HG03520 (cell line): ENCODE results near the gene PLAAT2.
"Not testable (repeated sequence)": the region's sequence is repeated elsewhere in the genome, so short reads cannot be mapped to it uniquely, and the experiment has no call there.

ENCODE experiments used
- ATAC-seq: cut with Tn5 transposase; IDR thresholded peaks from one replicate; pipeline ENCODE4 v1.9.1; 2021; ENCODE audit warnings: mild to moderate bottlenecking, moderate library complexity; ENCODE audit not compliant: unreplicated experiment

PLAAT2 gene

DNA sequence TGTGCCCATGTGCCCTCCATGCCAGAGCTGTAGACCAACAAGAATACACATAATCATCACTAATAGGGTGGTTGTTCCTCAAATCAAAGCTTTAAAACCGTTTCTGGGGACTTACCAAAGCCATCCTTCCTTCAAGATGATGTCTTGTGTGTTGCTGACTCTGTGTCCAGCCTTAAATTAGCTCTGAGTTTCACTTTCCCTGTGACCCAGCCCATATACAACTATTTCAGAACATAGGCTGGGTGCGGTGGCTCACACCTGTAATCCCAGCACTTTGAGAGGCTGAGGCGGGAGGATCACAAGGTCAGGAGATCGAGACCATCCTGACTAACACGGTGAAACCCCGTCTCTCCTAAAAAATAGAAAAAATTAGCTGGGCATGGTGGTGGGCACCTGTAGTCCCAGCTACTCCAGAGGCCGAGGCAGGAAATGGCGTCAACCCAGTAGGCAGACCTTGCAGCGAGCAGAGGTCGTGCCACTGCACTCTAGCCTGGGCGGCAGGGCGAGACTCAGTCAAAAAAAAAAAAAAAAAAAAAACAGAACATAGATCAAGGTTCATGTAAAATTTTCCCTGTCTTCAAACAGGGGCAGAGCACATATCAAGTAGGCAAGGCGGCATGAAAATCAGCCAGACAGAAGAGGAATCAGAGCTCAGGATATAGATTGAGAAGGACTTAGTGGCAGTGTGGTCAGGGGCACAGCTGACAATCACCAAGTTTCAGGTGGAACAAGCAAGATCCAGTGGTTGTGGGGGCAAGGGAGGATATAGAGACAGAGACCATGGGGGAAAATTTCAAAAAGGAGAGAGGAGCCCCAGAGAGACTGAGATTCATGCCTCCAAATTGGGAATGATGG, at the start of gene PLAAT2:
Gene PLAAT2 (minus strand): TSS at position 179 of the 855 bp plus-strand sequence. CDS start 55 bp downstream, at position 124.
- no peak for ATAC-seq

DNA sequence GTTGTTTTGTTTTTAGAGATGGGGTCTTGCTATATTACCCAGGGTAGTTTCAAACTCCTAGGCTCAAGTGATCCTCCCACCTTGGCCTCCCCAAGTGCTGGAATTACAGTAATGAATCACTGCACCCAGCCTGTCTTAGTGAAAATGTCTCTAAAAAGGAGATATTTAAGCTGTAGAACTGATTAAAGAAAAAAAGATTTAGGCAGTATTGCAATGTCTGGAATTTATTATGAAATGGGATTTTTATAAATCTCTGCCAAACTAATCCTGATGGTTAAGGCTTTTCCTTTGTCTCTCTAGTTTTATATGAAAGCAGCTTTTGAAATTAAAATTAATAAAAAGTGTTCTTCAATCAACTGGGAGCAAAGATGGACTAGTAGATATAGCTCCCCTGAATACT, 49.0 kb upstream of the PLAAT2 start:
- no peak for ATAC-seq

DNA sequence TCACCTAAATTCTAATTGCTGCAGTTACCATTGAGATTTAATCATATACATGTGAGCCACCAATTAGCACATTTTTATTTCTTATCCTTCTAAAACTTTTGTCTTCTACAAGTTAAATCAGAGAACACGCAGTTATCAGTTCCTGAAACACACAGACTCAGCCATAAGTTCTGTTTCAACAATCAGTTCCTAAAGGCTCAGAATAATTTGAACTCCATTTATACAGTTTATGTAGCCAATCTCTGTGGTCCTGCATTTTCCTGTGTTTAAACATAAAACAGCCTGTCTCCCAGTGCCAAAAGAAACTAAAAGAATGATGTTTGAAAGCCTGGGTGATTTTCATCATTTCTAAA, 48.2 kb upstream of the PLAAT2 start:
- no peak for ATAC-seq

DNA sequence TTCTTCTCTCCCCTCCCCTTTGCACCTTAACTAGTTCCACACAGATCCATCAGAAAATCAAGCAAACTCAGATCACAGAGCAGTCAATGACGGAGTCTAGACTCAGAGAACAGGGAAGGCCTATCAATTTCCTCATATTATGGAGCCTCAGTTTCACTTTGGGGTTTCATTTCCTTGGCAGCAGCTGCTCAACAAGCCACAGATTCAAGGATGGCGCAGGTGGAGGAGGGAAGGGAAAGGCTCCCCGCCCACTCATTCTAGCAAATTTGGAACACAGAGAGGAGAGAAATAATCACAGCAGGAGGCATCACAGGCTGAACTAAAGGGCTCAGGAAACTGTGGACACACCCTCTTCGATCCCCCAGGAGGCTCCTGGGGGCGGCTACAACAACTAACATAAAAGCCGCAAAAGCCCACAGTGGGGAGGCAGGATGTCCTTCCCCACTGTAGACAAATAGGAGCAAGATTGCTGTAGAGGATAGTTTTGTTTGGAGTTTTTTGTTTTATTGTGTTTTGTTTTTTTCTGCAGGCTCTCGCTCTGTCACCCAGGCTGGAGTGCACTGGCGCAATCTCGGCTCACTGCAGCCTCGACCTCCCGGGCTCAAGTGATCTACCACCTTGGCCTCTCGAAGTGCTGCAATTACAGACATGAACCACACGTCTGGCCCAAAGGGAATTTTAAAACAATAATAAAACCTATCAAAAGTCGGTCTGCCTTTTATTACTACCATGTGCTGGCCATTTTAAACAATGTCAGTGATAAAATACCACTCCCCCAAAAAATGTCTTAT, 47.6 kb upstream of the PLAAT2 start:
- ATAC-seq: no peak

DNA sequence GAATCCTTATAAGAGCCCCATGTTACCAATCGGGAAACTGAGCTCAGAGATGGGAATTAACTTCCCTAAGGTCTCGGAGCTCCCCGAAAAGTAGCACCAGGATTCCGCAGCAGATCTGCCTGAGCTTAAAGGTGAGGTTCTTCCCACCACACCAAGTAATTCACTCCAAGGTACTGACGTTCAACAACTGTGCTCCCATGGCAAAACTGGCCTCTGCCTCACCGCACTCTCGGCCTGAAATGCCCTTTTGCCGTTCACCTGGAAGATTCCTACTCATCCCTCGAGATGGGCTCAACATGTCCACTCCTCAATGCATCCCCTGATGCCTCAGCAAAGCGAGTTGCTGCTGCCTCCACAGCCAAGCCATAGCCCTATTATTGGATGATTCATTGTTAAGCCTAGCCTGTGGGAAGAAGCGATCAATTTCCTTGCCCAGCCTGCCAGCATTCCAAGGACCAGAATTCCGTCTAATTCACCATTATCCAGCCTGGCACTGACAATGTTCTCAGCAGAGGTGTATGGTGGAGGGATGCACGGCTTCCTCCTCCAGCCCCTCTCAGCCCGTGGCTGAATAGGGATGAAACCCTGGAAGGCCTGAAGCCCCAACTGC, 46.9 kb upstream of the PLAAT2 start:
- no peak for ATAC-seq

DNA sequence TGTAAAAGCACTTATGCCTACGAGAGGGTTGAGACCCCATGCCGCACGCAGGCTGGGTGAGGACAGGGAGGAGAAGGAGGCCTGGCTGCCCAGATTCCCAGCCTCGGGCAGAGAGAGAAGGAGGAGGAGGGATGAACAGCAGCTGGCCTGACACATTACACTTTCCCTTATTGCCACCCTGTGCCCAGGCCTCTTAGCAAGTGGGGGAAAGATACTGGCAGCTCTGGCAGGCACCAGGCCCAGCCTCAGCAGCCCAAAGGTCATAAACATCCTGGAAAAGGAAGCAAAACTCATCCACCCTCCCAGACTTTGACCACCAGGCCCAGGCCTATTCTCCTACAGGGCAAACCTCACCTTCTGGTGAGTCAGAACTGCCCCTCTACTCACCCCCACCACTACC, 46.4 kb upstream of the PLAAT2 start:
- ATAC-seq: no peak

DNA sequence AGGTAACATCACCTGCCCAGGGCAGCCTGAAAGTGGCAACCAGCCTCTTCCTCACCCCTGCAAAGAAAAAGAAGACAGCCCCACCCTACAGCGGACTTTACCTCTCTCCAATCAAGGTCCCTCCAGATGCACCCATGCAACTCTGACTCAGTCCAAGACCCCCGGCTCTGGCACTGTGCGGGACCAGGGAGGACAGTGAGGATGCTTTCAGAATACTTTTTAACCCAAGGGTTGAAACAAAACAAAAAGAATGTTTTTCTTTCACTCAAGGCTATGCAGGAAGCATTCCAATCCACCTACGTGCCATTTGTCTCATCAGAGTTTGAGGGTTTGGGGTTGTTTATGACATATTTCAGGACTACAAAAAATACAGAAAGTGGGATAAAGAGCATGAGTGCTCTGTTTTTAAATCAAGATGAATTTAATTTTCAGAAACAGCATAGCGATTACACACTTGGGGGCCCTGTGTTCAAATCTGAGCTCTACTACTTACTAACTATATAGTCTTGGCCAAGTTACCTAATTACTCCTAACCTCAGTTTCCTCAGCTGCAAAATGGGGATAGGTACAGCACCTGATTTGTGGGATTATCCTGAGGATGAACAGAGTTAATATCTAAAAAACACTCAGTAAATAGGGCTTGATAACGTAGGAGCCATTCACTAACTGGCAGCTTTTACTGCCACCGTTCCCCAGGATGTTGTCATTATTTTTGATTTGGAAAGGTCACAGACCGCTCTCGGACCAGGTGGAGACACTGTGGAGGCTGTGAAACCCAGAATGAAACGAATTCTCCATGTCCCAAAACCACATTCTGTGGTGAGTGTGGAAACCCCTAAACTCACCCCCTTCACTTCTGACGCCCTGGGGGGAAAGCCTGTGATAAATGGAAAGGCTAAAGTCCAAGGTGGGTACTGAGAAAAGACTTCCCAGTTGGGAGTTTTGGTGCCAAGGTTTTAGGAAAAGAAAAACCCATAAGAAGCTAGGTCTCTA, 45.5 kb upstream of the PLAAT2 start:
- no peak for ATAC-seq

DNA sequence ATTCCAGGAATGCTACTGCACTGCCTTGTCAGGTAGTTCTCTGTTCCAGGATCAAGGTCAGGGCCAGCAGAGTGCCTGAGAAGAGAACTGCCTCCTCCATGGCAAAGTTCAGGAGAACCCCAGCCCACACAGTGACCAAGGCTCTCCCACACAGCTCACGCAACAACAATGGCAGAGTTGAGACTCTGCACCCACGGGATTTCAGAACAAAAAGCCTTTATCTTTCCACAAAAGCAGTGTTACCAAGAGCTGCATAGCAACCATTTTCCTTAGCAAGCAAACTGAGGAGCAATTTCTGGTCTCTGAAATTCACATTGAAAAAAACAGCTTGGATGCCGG, 40.0 kb upstream of the PLAAT2 start:
- no peak for ATAC-seq

DNA sequence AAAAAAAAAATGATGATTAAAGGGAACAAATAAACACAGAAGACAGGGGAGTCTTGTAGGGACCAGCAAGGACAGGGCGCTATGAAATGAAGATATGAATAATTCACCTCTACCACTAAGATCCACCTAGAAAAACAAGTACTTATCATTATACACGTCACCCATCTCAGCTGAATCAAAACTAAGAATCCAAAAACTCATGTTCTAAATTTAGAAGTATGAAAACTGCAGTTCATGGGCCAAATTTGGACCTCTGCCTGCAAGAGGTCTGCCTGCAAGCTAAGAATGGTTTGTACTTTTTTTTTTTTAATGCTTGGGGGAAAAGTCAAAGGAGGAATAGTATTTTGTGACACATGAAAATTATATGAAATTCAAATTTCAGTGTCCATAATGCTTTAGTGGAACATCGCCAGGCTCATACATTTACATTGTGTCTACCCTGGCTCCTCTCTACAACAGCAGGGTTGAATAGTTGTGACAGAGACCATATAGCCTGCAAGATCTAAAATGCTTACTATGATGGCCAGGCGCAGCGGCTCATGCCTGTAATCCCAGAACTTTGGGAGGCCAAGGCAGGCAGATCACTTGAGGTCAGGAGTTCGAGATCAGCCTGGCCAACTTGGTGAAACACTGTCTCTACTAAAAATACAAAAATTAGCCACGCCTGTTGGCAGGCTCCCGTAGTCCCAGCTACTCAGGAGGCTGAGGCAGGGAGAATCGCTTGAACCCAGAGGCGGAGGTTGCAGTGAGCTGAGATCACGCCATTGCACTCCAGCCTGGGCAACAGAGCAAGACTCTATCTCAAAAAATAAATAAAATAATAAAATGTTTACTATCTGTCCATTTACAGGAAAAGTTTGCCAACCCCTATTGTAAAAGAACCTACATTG, 39.4 kb upstream of the PLAAT2 start:
- ATAC-seq: not testable (repeated sequence)

DNA sequence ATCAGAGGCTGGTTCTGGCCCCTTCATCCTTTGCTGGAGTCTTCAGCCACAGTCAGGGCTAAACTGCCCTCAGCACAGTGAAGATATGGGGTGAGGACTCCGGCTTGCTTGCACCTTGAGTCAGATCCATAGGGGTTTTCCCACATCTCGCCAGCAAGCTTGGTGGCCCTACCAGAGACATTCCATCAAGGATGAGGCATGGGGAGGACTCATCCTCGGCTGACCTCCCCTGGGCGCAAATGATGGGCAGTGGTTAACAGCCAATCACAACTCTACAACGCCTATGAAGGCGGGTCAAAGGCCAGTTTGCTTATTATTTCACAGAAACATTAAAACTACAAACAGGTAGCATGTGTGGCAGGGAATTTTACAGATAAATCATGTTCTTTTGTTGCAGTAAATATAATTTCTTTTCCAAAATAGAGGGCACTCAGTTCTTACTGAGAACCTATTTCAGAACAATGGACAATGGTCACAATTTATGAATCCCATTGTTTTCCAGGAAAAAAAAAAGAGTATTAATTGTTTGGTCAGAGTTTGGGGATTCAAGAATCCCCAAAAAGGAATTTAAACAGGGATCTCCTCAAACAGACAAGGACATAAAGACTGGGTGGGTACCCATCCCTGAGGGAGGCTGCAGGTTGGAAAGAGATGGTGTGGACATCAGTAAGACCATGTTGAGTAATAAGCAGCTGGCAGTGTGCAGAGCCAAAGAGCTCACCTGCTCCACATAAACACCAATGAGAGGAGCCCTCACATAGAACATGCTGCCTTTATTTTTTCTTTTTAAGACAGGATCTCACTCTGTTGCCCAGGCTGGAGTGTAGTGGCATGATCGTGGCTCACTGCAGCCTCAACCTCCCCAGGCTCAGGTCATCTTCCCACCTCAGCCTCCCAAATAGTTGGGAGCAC, 36.3 kb upstream of the PLAAT2 start:
- ATAC-seq: no peak

DNA sequence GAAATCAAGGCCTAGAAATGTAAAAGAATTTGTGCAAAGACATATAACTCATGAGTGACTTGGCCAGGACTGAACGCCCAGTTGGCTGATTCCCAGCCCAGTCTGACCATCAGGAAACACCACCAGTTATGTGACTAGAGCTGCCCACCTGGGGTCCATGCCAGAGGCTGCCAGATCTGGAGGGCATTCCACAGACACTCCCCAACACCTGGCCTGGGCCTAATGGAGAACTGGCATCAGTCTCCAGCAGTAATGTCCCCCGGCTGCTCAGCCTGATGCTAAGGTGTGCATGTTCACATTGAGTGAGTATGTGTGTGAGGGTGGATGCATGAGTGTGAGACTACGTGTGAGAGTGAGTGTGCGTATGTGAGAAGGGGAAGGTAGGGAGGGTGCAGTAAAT, 35.4 kb upstream of the PLAAT2 start:
- ATAC-seq: no peak

DNA sequence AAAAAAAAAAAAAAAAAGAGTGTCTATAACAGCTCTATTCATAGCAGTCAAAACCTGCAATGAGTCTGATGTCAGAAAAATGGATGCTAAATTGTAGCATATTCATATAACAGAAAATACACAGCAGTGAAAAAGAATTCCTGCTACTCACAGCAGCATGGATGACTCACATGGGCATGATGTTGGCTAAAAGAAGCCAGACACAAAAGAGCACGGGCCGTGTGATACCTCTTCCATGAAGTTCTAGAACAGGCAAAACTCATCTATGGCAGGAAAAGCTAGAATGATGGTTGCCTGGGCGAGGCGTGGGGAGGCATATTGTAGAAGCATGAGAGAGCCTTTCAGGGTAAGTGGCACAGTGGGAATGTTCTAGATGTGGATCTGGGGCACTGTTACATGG, 32.1 kb upstream of the PLAAT2 start:
- ATAC-seq: no peak

DNA sequence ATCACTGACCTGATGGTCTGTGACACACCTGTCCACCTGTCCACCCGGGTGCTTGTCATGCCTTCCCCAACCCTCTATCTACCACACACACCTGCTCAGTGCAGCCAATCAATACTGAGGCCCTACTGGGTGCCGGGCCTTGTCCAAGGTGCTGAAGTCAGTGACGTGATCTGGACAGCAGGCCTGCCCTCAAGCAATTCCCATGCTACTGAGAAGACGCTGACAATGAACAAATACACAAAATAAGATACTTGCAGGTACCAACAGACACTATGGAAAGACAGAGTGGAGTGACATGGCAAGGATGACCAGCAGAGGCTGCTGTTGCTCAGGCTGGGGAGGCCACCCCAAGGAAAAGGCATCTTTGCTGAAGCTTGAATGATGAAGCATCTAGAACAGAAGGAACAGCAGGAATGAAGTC, 29.8 kb upstream of the PLAAT2 start:
- ATAC-seq: no peak

DNA sequence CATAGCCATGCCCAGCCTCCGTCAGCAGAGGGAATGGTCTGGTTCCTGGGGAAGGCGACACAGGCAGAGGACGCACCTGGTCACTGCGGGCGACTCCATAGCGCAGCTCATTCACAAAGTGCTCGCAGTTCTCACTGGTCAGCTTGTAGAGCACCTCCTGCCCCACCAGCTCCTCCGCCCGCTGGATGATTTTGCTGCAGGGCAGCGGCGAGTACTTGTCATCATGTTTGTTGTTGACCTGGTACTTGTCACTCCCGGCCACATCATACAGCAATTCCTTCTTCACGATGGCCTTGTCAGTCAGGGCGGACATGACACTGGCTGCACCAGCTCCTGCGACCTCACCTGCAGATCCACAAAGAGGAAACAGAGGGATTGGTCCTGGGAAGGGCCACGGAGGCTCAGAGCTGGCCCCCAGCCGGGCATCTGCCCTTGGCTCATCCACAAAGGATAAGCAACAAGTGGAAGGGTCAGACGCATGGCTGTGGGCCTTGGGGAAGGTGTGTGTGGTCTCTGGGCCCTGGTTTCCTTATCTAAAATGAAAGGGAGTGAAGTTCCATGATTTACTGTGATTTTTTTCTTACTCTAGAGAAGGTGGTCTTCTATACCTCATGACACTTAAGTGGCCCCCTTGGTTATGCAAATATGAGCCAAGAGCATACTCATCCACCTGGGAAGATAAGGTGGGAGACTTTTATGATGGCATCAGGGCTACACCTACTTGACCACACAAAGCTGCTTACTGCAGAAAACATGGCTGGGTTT, 27.0 kb upstream of the PLAAT2 start:
- no peak for ATAC-seq

DNA sequence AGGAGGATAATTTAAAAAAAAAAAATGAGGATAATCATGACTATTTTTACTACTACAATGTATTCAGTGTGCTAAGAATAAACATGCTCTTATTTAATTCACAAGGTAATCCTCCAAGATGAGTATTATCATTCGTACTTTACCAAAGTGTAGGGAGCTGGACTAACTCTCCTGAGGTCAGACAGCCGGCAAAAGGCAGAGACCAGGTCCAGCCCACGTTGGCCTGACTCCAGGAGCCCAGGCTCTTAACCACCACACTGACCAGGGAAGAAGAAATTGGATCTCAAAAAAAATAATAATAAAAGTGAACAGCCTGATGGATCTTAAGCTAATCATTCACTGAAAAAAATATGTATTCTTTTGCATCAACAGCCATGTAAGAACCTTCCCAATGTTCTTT, 25.8 kb upstream of the PLAAT2 start:
- ATAC-seq: no peak

DNA sequence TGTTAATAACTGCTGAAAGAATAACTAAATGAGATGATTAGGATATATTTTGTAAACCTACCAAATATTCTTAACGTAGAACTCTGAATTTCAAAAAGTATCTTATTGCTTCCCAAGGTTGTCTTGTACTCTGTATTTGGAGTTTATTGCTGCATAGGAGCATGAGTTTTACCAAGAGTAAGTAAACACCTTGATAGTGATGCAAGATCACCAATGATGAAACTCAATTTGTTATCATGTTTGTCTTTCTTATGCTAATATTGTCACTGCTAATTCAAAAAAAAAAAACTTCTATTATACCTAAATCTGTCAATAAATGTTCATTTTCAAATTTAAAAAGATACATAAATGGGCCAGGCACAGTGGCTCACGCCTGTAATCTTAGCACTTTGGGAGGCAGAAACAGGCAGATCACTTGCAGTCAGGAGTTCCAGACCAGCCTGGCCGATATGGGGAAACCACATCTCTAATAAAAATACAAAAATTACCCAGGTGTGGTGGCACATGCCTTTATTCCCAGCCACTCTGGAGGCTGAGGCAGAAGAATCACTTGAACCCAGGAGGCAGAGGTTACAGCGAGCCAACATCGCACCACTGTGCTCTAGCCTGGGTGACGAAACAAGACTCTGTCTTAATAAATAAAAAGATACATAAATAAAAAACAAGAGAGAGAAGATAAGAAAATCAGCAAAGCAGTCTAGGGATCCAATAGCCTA, 23.4 kb upstream of the PLAAT2 start:
- ATAC-seq: no peak

DNA sequence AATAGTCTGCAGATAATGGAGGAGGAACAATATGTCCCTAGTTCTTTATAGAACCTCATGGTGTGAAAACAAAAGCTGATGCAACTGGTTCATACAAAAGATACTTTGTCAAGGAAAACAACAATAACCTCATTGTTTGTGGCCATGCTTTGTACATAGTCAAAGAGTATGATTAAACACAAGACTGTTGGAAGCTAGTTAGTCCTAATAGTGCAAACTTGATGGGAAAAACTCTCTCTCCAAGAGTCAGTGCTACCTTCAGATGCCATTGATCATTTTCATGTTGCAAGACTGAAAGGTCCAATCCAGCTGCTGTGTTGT, 20.1 kb upstream of the PLAAT2 start:
- no peak for ATAC-seq
